HepG2 (cell line): ENCODE data around the gene ADAR. TPM values are rescaled to one million over a fixed set of nuclear protein-coding genes. Genes with fewer than 3 reads are reported as not detected.

Source experiments
- BRCA1 ChIP-seq: sonication (generic); formaldehyde crosslinking; IDR thresholded peaks from 2 replicates; pipeline ENCODE4 v1.4.0; 2020; ENCODE audit warnings: missing genetic modification reagents
- DNMT3B ChIP-seq: conservative IDR thresholded peaks from 2 replicates; pipeline ENCODE4 v1.6.1; 2016; ENCODE audit warnings: missing biosample characterization, control low read depth
- FOXJ3 ChIP-seq: sonication (generic); formaldehyde crosslinking; IDR thresholded peaks from 2 replicates; pipeline ENCODE4 v1.4.0; 2020; ENCODE audit warnings: missing genetic modification reagents, mild to moderate bottlenecking, borderline replicate concordance
- IRX3 ChIP-seq: sonication (generic); formaldehyde crosslinking; IDR thresholded peaks from 2 replicates; pipeline ENCODE4 v1.8.1; 2023; ENCODE audit warnings: mild to moderate bottlenecking, low read depth, missing genetic modification reagents, borderline replicate concordance
- KAT7 ChIP-seq: IDR thresholded peaks from 2 replicates; pipeline ENCODE4 v1.6.1; 2018; ENCODE audit warnings: borderline replicate concordance, missing compliant biosample characterization
- KDM6A ChIP-seq: IDR thresholded peaks from 2 replicates; pipeline ENCODE4 v1.6.1; 2016; ENCODE audit warnings: low read depth
- MXI1 ChIP-seq: IDR thresholded peaks from 3 replicates; pipeline ENCODE4 v1.6.1; 2012; ENCODE audit warnings: low read depth, low read length, inconsistent platforms, borderline replicate concordance
- NFE2L1 ChIP-seq: sonication (generic); formaldehyde crosslinking; IDR thresholded peaks from 2 replicates; pipeline ENCODE4 v1.4.0; 2020; ENCODE audit warnings: missing genetic modification reagents, mild to moderate bottlenecking, borderline replicate concordance
- NFRKB ChIP-seq: fragments of 450-650 bp; IDR thresholded peaks from 2 replicates; pipeline ENCODE4 v1.6.1; 2017
- RFX5 ChIP-seq: IDR thresholded peaks from 2 replicates; pipeline ENCODE4 v1.6.1; 2011; ENCODE audit warnings: low read depth, low read length, improper control_type of control experiment
- RFXAP ChIP-seq: sonication (generic); formaldehyde crosslinking; IDR thresholded peaks from 2 replicates; pipeline ENCODE4 v1.4.0; 2020; ENCODE audit warnings: missing genetic modification reagents, borderline replicate concordance
- SMYD3 ChIP-seq: sonication (generic); formaldehyde crosslinking; IDR thresholded peaks from 2 replicates; pipeline ENCODE4 v1.8.1; 2023; ENCODE audit warnings: mild to moderate bottlenecking, missing genetic modification reagents
- SNAPC2 ChIP-seq: sonication (generic); formaldehyde crosslinking; IDR thresholded peaks from 2 replicates; pipeline ENCODE4 v1.8.1; 2022; ENCODE audit warnings: mild to moderate bottlenecking, missing genetic modification reagents
- TCF7L2 ChIP-seq: IDR thresholded peaks from 2 replicates; pipeline ENCODE4 v1.6.1; 2011; ENCODE audit warnings: mild to moderate bottlenecking, low read depth, low read length, moderate library complexity
- ZBTB1 ChIP-seq: sonication (generic); formaldehyde crosslinking; IDR thresholded peaks from 2 replicates; pipeline ENCODE4 v1.4.0; 2020; ENCODE audit warnings: missing genetic modification reagents, borderline replicate concordance
- ZFAT ChIP-seq: sonication (generic); formaldehyde crosslinking; conservative IDR thresholded peaks from 2 replicates; pipeline ENCODE4 v1.8.1; 2023; ENCODE audit warnings: missing genetic modification reagents, inconsistent platforms
- ZNF550 ChIP-seq: sonication (generic); formaldehyde crosslinking; IDR thresholded peaks from 2 replicates; pipeline ENCODE4 v1.4.0; 2020; ENCODE audit warnings: mild to moderate bottlenecking, missing genetic modification reagents, borderline replicate concordance
- ZNF619 ChIP-seq: sonication (generic); formaldehyde crosslinking; IDR thresholded peaks from 2 replicates; pipeline ENCODE4 v1.4.0; 2020; ENCODE audit warnings: mild to moderate bottlenecking, missing genetic modification reagents
- ZNF674 ChIP-seq: sonication (generic); formaldehyde crosslinking; IDR thresholded peaks from 2 replicates; pipeline ENCODE4 v1.5.0; 2020; ENCODE audit warnings: low read depth, mild to moderate bottlenecking, missing genetic modification reagents
- ZNF737 ChIP-seq: sonication (generic); formaldehyde crosslinking; IDR thresholded peaks from 2 replicates; pipeline ENCODE4 v1.5.0; 2020; ENCODE audit warnings: missing genetic modification reagents, mild to moderate bottlenecking, borderline replicate concordance
- polyA plus RNA-seq, 8 experiments: library from polyadenylated mRNA; depleted of rRNA in 3 of 8; stranded (reverse) in 7 of 8; unstranded in 1 of 8; fragments of >200 nt; fragmentation: Illumina TruSeq in 4 of 8; extraction: Trizol in 4 of 8; gene quantifications; 2 replicates each; pipeline versions ENCODE4 v1.2.1 to v1.2.3, GENCODE V29; 2011 to 2016; ENCODE audit warnings: low read depth in 4 of 8, missing spikeins in 1 of 8, mixed read lengths in 1 of 8; ENCODE audit not compliant: insufficient read depth in 1 of 8
- total RNA-seq, 5 experiments: library from RNA; depleted of rRNA; stranded (reverse); fragments of >200 nt; fragmentation: Illumina TruSeq; extraction: Trizol; gene quantifications; 2 replicates each; pipeline ENCODE4 v1.2.3, GENCODE V29; 2016; ENCODE audit warnings: low read depth in 1 of 5
- TF ChIP-seq, protein P1 (sequence below): sonication (generic); formaldehyde crosslinking; IDR thresholded peaks from 2 replicates; pipeline ENCODE4 v1.8.0; 2022; ENCODE audit warnings: mild to moderate bottlenecking, missing genetic modification reagents
- TF ChIP-seq, protein P2 (sequence below): sonication (generic); formaldehyde crosslinking; IDR thresholded peaks from 2 replicates; pipeline ENCODE4 v1.4.0; 2020; ENCODE audit warnings: missing genetic modification reagents
- TF ChIP-seq, protein P3 (sequence below): sonication (generic); formaldehyde crosslinking; IDR thresholded peaks from 2 replicates; pipeline ENCODE4 v1.4.0; 2020; ENCODE audit warnings: missing genetic modification reagents, borderline replicate concordance

Gene ADAR
- total and polyA plus RNA-seq, 2 of the 13 experiments (the other 11 are each of a cell fraction or from before 2014, with no cell fraction given), result 70.8 to 86.2 TPM

DNA sequence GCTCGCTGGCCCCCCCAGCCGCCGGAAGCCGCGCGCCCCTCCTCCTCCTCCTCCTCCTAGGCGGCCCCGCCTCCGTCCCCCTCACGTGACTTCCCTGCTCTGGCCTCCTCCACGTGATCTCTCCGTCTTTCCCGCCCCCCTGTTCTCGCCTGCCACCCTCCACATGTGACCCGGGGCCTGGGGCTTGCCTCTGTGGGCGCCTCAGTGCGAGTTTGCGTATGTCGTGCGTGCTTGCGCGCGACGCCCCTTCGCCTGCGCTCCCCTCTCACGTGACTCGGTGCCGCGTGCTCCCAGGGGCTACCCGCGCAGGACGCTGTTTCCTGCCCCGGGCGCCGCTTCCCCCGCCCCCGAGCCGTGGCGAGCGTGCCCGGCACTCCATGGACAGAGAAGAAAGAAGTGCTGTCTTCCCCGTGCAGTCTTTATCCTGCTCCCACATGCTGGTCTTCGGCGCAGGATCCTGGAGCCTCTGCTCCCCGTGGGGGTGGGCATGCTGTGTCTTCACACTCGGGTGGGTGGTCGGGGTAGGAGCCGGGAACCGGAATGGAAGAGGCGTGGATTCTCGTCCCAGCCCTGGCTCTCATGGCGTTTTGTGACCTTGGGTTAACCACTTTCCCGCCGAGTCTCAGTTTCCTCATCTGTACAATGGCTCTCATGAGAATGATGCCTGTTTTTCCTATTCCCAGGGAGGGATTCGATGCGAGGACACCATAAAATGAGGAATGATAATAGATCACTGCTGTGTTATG is 49.1 kb downstream of the ADAR start (continued):
- TF ChIP-seq, protein P1, sequence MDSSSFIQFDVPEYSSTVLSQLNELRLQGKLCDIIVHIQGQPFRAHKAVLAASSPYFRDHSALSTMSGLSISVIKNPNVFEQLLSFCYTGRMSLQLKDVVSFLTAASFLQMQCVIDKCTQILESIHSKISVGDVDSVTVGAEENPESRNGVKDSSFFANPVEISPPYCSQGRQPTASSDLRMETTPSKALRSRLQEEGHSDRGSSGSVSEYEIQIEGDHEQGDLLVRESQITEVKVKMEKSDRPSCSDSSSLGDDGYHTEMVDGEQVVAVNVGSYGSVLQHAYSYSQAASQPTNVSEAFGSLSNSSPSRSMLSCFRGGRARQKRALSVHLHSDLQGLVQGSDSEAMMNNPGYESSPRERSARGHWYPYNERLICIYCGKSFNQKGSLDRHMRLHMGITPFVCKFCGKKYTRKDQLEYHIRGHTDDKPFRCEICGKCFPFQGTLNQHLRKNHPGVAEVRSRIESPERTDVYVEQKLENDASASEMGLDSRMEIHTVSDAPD (CRISPR knock-in tag), result peak; percentile 76; the same call in 1 of the 2 replicates
- TF ChIP-seq RFX5, result no peak
- TF ChIP-seq, protein P2, sequence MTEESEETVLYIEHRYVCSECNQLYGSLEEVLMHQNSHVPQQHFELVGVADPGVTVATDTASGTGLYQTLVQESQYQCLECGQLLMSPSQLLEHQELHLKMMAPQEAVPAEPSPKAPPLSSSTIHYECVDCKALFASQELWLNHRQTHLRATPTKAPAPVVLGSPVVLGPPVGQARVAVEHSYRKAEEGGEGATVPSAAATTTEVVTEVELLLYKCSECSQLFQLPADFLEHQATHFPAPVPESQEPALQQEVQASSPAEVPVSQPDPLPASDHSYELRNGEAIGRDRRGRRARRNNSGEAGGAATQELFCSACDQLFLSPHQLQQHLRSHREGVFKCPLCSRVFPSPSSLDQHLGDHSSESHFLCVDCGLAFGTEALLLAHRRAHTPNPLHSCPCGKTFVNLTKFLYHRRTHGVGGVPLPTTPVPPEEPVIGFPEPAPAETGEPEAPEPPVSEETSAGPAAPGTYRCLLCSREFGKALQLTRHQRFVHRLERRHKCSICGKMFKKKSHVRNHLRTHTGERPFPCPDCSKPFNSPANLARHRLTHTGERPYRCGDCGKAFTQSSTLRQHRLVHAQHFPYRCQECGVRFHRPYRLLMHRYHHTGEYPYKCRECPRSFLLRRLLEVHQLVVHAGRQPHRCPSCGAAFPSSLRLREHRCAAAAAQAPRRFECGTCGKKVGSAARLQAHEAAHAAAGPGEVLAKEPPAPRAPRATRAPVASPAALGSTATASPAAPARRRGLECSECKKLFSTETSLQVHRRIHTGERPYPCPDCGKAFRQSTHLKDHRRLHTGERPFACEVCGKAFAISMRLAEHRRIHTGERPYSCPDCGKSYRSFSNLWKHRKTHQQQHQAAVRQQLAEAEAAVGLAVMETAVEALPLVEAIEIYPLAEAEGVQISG (CRISPR knock-in tag), result peak; percentile 92
- peak; percentile 92; the same call in 1 of the 3 replicates for TF ChIP-seq MXI1
- TF ChIP-seq NFRKB, result no peak; the same call in 1 of the 2 replicates
- peak; percentile 95; the same call in 1 of the 2 replicates for TF ChIP-seq ZNF737 (CRISPR knock-in tag)
- TF ChIP-seq BRCA1 (CRISPR knock-in tag), result no peak; the same call in none of the 2 replicates
- peak; percentile 99 for TF ChIP-seq ZNF619 (CRISPR knock-in tag)
- TF ChIP-seq SNAPC2 (CRISPR knock-in tag), result peak; percentile 98
- peak; percentile 98 for TF ChIP-seq SMYD3 (CRISPR knock-in tag)
- TF ChIP-seq NFE2L1 (CRISPR knock-in tag), result peak; percentile 67; the same call in 1 of the 2 replicates
- TF ChIP-seq KAT7 (CRISPR knock-in tag), result no peak
- no peak for TF ChIP-seq KDM6A (CRISPR knock-in tag)
- TF ChIP-seq RFXAP (CRISPR knock-in tag), result peak; percentile 94
- peak; percentile 98 for TF ChIP-seq DNMT3B (CRISPR knock-in tag)
- no peak for TF ChIP-seq ZBTB1 (CRISPR knock-in tag)
- peak; percentile 95; the same call in 1 of the 2 replicates for TF ChIP-seq ZNF674
- peak; percentile 93 for TF ChIP-seq ZFAT
- TF ChIP-seq TCF7L2, result no peak
- TF ChIP-seq, protein P3, sequence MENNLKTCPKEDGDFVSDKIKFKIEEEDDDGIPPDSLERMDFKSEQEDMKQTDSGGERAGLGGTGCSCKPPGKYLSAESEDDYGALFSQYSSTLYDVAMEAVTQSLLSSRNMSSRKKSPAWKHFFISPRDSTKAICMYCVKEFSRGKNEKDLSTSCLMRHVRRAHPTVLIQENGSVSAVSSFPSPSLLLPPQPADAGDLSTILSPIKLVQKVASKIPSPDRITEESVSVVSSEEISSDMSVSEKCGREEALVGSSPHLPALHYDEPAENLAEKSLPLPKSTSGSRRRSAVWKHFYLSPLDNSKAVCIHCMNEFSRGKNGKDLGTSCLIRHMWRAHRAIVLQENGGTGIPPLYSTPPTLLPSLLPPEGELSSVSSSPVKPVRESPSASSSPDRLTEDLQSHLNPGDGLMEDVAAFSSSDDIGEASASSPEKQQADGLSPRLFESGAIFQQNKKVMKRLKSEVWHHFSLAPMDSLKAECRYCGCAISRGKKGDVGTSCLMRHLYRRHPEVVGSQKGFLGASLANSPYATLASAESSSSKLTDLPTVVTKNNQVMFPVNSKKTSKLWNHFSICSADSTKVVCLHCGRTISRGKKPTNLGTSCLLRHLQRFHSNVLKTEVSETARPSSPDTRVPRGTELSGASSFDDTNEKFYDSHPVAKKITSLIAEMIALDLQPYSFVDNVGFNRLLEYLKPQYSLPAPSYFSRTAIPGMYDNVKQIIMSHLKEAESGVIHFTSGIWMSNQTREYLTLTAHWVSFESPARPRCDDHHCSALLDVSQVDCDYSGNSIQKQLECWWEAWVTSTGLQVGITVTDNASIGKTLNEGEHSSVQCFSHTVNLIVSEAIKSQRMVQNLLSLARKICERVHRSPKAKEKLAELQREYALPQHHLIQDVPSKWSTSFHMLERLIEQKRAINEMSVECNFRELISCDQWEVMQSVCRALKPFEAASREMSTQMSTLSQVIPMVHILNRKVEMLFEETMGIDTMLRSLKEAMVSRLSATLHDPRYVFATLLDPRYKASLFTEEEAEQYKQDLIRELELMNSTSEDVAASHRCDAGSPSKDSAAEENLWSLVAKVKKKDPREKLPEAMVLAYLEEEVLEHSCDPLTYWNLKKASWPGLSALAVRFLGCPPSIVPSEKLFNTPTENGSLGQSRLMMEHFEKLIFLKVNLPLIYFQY (CRISPR knock-in tag), result no peak
- TF ChIP-seq FOXJ3 (CRISPR knock-in tag), result no peak
- peak; percentile 97 for TF ChIP-seq ZNF550 (CRISPR knock-in tag)
- peak; percentile 98 for TF ChIP-seq IRX3
